ENCODE results near the gene SH3D21.

Gene SH3D21

GRCh38 chr1:36328713-36329112 lies 22.5 kb downstream of the SH3D21 start:
- TF ChIP-seq CTCF (conservative IDR thresholded peaks at IDR 0.05; ENCODE audit: low read length), result no peak
- DNase-seq (ENCODE audit: low read depth), result no peak
- no peak overlapping the region for H3K4me3 ChIP-seq (ENCODE audit: low read length)

GRCh38 chr1:36329817-36330216 lies 23.6 kb downstream of the SH3D21 start:
- H3K4me3 ChIP-seq (ENCODE audit: low read length), result no peak overlapping the region
- TF ChIP-seq CTCF (conservative IDR thresholded peaks at IDR 0.05; ENCODE audit: low read length), result no peak

GRCh38 chr1:36330940-36331339 lies 24.8 kb downstream of the SH3D21 start:
- no peak for TF ChIP-seq CTCF (conservative IDR thresholded peaks at IDR 0.05; ENCODE audit: low read length)
- no peak for DNase-seq (ENCODE audit: low read depth)
- no peak overlapping the region for H3K4me3 ChIP-seq (ENCODE audit: low read length)

More at GRCh38 chr1:36329817-36330216, 23.6 kb downstream of the SH3D21 start:
- DNase-seq (ENCODE audit: low read depth), result no peak

- DNase-seq (ENCODE audit: low read depth), result no peak
- no peak overlapping the region for H3K4me3 ChIP-seq (ENCODE audit: low read length)
- no peak for TF ChIP-seq CTCF (conservative IDR thresholded peaks at IDR 0.05; ENCODE audit: low read length)
Observed at GRCh38 chr1:36337830-36338229, 31.7 kb downstream of the SH3D21 start.

GRCh38 chr1:36339215-36339614 lies 33.0 kb downstream of the SH3D21 start:
- no peak for DNase-seq (ENCODE audit: low read depth)
- no peak for TF ChIP-seq CTCF (conservative IDR thresholded peaks at IDR 0.05; ENCODE audit: low read length)
- no peak overlapping the region for H3K4me3 ChIP-seq (ENCODE audit: low read length)

- no peak for DNase-seq (ENCODE audit: low read depth)
- H3K4me3 ChIP-seq (ENCODE audit: low read length), result no peak overlapping the region
- no peak for TF ChIP-seq CTCF (conservative IDR thresholded peaks at IDR 0.05; ENCODE audit: low read length)
Observed at GRCh38 chr1:36339615-36340014, 33.4 kb downstream of the SH3D21 start.

- no peak for TF ChIP-seq CTCF (conservative IDR thresholded peaks at IDR 0.05; ENCODE audit: low read length)
- no peak overlapping the region for H3K4me3 ChIP-seq (ENCODE audit: low read length)
- DNase-seq (ENCODE audit: low read depth), result no peak
Observed at GRCh38 chr1:36341626-36342320, 35.6 kb downstream of the SH3D21 start.

Data from AG10803 (cell line).